Activated CD4-positive, alpha-beta T cell treated with anti-CD3 and anti-CD28 coated beads, Interleukin-2, amount 10 ng/mL, durations not matched to agents 24 days and 14 days (primary cell): ENCODE results near the gene RAP2C. TPM values are rescaled to one million over a fixed set of nuclear protein-coding genes. Genes with fewer than 3 reads are reported as not detected.
"Not testable (repeated sequence)": the region's sequence is repeated elsewhere in the genome, so short reads cannot be mapped to it uniquely, and the experiment has no call there.

ENCODE experiments used
- DNase-seq: peaks from one replicate; pipeline ENCODE4 v3.0.0; 2022
- H3K27ac Mint-ChIP-seq: one replicate; pipeline ENCODE4 v1.8.0; 2022; ENCODE audit warnings: mild to moderate bottlenecking, mixed read lengths
- H3K27me3 Mint-ChIP-seq: one replicate; pipeline ENCODE4 v1.8.0; 2022; ENCODE audit warnings: mixed read lengths
- H3K36me3 Mint-ChIP-seq: one replicate; pipeline ENCODE4 v1.8.0; 2022; ENCODE audit warnings: low read depth, mild to moderate bottlenecking, mixed read lengths
- H3K4me1 Mint-ChIP-seq: one replicate; pipeline ENCODE4 v1.8.0; 2021; ENCODE audit warnings: mixed read lengths
- H3K4me3 Mint-ChIP-seq: one replicate; pipeline ENCODE4 v1.8.0; 2022; ENCODE audit warnings: mild to moderate bottlenecking, moderate library complexity, mixed read lengths
- H3K9me3 Mint-ChIP-seq: one replicate; pipeline ENCODE4 v1.8.0; 2021; ENCODE audit warnings: mixed read lengths
- intact Hi-C: fragments of 100-400 bp; cut with micrococcal nuclease; formaldehyde crosslinking; loops from one replicate; pipeline ENCODE4 v1.15.1; 2023
- total RNA-seq: library from RNA; stranded (reverse); gene quantifications from 2 replicates; pipeline ENCODE4 v1.2.3, GENCODE V29; 2022

The RAP2C gene
- total RNA-seq, 1 donor from 2014 or later: 34.5 TPM

- Mint-ChIP-seq H3K9me3 (no peaks in the 10 kb centered on the region), H3K4me3 (no peak overlapping the region), H3K4me1 (no peaks in the 10 kb centered on the region), H3K36me3 (no peaks in the 10 kb centered on the region), H3K27me3 (peaks cover 6% of the 10 kb centered on the region), H3K27ac (no peak overlapping the region)
- intact Hi-C loops: no loop called here
- DNase-seq: no peak
These were observed 37.9 kb downstream of the RAP2C start for GRCh38 chrX:132181364-132181763.

GRCh38 chrX:132180929-132181328 is 38.3 kb downstream of the RAP2C start:
- Mint-ChIP-seq H3K27ac (no peak overlapping the region), H3K36me3 (no peaks in the 10 kb centered on the region), H3K27me3 (peaks cover 6% of the 10 kb centered on the region), H3K4me3 (no peak overlapping the region), H3K9me3 (no peaks in the 10 kb centered on the region), H3K4me1 (no peaks in the 10 kb centered on the region)
- intact Hi-C loops: no loop called here
- no peak for DNase-seq

- DNase-seq: no peak
- no peaks in the 10 kb centered on the region for H3K4me1 Mint-ChIP-seq
- H3K36me3 Mint-ChIP-seq: no peaks in the 10 kb centered on the region
- H3K9me3 Mint-ChIP-seq: no peaks in the 10 kb centered on the region
- H3K4me3 Mint-ChIP-seq: no peak overlapping the region
- intact Hi-C loops: no loop called here
- no peak overlapping the region for H3K27ac Mint-ChIP-seq
- peaks cover 7% of the 10 kb centered on the region for H3K27me3 Mint-ChIP-seq
These were observed 45.6 kb downstream of the RAP2C start for GRCh38 chrX:132173647-132174046.

- Mint-ChIP-seq H3K9me3 (no peaks in the 10 kb centered on the region), H3K4me3 (no peak overlapping the region)
These were observed 47.4 kb downstream of the RAP2C start for GRCh38 chrX:132171881-132172280.

GRCh38 chrX:132171478-132171877 is 47.8 kb downstream of the RAP2C start:
- no peak for DNase-seq
- no peak overlapping the region for H3K4me3 Mint-ChIP-seq
- peaks cover 10% of the 10 kb centered on the region for H3K27me3 Mint-ChIP-seq
- H3K36me3 Mint-ChIP-seq: no peaks in the 10 kb centered on the region
- intact Hi-C loops: no loop called here
- no peak overlapping the region for H3K27ac Mint-ChIP-seq
- H3K9me3 Mint-ChIP-seq: no peaks in the 10 kb centered on the region
- H3K4me1 Mint-ChIP-seq: no peaks in the 10 kb centered on the region

More at GRCh38 chrX:132171881-132172280, 47.4 kb downstream of the RAP2C start:
- H3K27ac Mint-ChIP-seq: no peak overlapping the region
- H3K27me3 Mint-ChIP-seq: peaks cover 9% of the 10 kb centered on the region
- no peaks in the 10 kb centered on the region for H3K4me1 Mint-ChIP-seq
- intact Hi-C loops: no loop called here
- no peak for DNase-seq
- H3K36me3 Mint-ChIP-seq: no peaks in the 10 kb centered on the region

GRCh38 chrX:132169554-132169953 is 49.7 kb downstream of the RAP2C start:
- intact Hi-C loops: no loop called here
- H3K4me3 Mint-ChIP-seq: no peak overlapping the region
- H3K4me1 Mint-ChIP-seq: no peaks in the 10 kb centered on the region
- H3K27ac Mint-ChIP-seq: no peak overlapping the region
- H3K36me3 Mint-ChIP-seq: no peaks in the 10 kb centered on the region
- H3K9me3 Mint-ChIP-seq: no peaks in the 10 kb centered on the region
- no peak for DNase-seq
- peaks cover 10% of the 10 kb centered on the region for H3K27me3 Mint-ChIP-seq

- peaks cover 10% of the 10 kb centered on the region for H3K27me3 Mint-ChIP-seq
- no peaks in the 10 kb centered on the region for H3K9me3 Mint-ChIP-seq
- intact Hi-C loops: no loop called here
- DNase-seq: no peak
- no peak overlapping the region for H3K4me3 Mint-ChIP-seq
- no peaks in the 10 kb centered on the region for H3K4me1 Mint-ChIP-seq
- no peak overlapping the region for H3K27ac Mint-ChIP-seq
- H3K36me3 Mint-ChIP-seq: no peaks in the 10 kb centered on the region
These were observed 53.6 kb downstream of the RAP2C start for GRCh38 chrX:132165651-132166050.

GRCh38 chrX:132165005-132165404 is 54.2 kb downstream of the RAP2C start:
- no peak overlapping the region for H3K4me3 Mint-ChIP-seq
- intact Hi-C loops: no loop called here
- H3K27ac Mint-ChIP-seq: no peak overlapping the region
- H3K36me3 Mint-ChIP-seq: no peaks in the 10 kb centered on the region
- H3K9me3 Mint-ChIP-seq: no peaks in the 10 kb centered on the region
- DNase-seq: no peak
- H3K27me3 Mint-ChIP-seq: peaks cover 10% of the 10 kb centered on the region
- no peaks in the 10 kb centered on the region for H3K4me1 Mint-ChIP-seq

GRCh38 chrX:132163094-132163493 is 56.2 kb downstream of the RAP2C start:
- H3K36me3 Mint-ChIP-seq, H3K4me3 Mint-ChIP-seq, intact Hi-C loops, H3K9me3 Mint-ChIP-seq, H3K27me3 Mint-ChIP-seq, H3K27ac Mint-ChIP-seq, H3K4me1 Mint-ChIP-seq, DNase-seq: not testable (repeated sequence)

GRCh38 chrX:132153166-132153565 is 66.1 kb downstream of the RAP2C start:
- Mint-ChIP-seq H3K36me3 (no peaks in the 10 kb centered on the region), H3K27me3 (peaks cover 13% of the 10 kb centered on the region), H3K27ac (no peak overlapping the region), H3K9me3 (no peaks in the 10 kb centered on the region), H3K4me1 (no peaks in the 10 kb centered on the region), H3K4me3 (no peak overlapping the region)
- intact Hi-C loops: no loop called here
- DNase-seq: no peak

Other genes with a start within 250 kb of the RAP2C start
- gene STK26, start 196.1 kb downstream of the RAP2C start, total RNA-seq: 66.0 and 72.5 TPM in 2 replicates
- gene FRMD7, start 91.4 kb downstream of the RAP2C start, total RNA-seq: not detected in 2 replicates